Lower leg skin (tissue), 3 donors: ENCODE measurements around the gene TFRC.
"Not testable (repeated sequence)": the region's sequence is repeated elsewhere in the genome, so short reads cannot be mapped to it uniquely, and the experiment has no call there.

Source experiments
- POLR2A ChIP-seq, 2 donors: fragments of 450-650 bp; IDR thresholded peaks; one replicate each; pipeline ENCODE4 v1.6.1; 2016 to 2017; ENCODE audit warnings: antibody characterized with exemption in 2 of 2, mild to moderate bottlenecking in 1 of 2, moderate library complexity in 1 of 2
- TF ChIP-seq, protein P1 (sequence below), 3 donors: fragments of 450-650 bp; IDR thresholded peaks; one replicate each; pipeline ENCODE4 v1.5.1; 2016; ENCODE audit warnings: antibody characterized with exemption in 3 of 3, mild to moderate bottlenecking in 3 of 3, moderate library complexity in 2 of 3

DNA sequence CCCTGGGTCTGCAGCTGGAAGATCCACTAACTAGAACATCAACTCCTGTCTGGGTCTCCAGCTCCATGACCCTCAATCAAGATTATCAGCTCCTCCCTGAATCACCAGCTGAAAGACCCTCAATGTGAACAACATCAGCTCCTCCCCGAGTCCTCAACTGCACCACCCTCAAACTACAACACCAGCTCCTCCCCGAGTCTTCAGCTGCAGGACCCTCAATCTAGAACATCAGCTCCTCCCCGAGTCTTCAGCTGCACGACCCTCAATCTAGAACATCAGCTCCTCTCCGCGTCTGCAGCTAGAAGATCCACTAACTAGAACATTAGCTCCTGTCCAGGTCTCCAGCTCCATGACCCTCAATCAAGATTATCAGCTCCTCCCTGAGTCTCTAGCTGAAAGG lies 79.2 kb downstream of the TFRC start:
- TF ChIP-seq, protein P1, sequence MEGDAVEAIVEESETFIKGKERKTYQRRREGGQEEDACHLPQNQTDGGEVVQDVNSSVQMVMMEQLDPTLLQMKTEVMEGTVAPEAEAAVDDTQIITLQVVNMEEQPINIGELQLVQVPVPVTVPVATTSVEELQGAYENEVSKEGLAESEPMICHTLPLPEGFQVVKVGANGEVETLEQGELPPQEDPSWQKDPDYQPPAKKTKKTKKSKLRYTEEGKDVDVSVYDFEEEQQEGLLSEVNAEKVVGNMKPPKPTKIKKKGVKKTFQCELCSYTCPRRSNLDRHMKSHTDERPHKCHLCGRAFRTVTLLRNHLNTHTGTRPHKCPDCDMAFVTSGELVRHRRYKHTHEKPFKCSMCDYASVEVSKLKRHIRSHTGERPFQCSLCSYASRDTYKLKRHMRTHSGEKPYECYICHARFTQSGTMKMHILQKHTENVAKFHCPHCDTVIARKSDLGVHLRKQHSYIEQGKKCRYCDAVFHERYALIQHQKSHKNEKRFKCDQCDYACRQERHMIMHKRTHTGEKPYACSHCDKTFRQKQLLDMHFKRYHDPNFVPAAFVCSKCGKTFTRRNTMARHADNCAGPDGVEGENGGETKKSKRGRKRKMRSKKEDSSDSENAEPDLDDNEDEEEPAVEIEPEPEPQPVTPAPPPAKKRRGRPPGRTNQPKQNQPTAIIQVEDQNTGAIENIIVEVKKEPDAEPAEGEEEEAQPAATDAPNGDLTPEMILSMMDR (IDR thresholded peaks at IDR 0.05), result not testable (repeated sequence)
- TF ChIP-seq POLR2A (IDR thresholded peaks at IDR 0.05), result not testable (repeated sequence)
